Measurements from ENCODE around the gene TLL2. TPM values are rescaled to one million over a fixed set of nuclear protein-coding genes. Genes with fewer than 3 reads are reported as not detected.

TLL2 gene
- polyA plus RNA-seq, 1 experiment = 0.05 TPM

DNA sequence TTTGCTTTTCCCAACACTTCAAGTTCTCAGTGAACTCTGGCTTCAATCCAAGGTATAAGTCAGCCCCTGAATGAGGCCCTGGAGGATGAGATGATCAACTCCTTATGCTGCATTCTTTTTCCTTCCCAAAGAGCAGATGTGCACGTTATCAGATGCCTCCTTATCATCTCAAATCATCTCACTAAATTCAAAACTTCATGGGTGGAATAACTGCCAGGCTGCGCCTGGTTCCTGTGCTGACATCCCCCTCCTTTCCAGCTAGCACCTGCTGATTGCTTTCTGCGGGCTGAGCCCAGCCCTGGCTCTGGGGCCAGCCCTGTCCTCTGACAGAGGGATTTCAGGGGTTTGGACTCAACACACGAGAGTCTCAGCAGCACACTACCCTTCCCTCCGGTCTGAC, 44.9 kb downstream of the TLL2 start:
- H3K36me3 ChIP-seq (ENCODE audit: control insufficient read depth, insufficient read depth, low read length) = no peaks in the 10 kb centered on the region
- TF ChIP-seq, protein P1, sequence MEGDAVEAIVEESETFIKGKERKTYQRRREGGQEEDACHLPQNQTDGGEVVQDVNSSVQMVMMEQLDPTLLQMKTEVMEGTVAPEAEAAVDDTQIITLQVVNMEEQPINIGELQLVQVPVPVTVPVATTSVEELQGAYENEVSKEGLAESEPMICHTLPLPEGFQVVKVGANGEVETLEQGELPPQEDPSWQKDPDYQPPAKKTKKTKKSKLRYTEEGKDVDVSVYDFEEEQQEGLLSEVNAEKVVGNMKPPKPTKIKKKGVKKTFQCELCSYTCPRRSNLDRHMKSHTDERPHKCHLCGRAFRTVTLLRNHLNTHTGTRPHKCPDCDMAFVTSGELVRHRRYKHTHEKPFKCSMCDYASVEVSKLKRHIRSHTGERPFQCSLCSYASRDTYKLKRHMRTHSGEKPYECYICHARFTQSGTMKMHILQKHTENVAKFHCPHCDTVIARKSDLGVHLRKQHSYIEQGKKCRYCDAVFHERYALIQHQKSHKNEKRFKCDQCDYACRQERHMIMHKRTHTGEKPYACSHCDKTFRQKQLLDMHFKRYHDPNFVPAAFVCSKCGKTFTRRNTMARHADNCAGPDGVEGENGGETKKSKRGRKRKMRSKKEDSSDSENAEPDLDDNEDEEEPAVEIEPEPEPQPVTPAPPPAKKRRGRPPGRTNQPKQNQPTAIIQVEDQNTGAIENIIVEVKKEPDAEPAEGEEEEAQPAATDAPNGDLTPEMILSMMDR (IDR thresholded peaks at IDR 0.05; ENCODE audit: insufficient read depth, low read depth, low read length) = no peak
- peaks cover 1% of the 10 kb centered on the region for H3K27me3 ChIP-seq (ENCODE audit: control insufficient read depth, insufficient read depth, low read length)
- POLR2A ChIA-PET = no interaction called here
- CTCF ChIA-PET = interaction anchor here (1.4 to 1.9 kb wide), 3 partner anchors 10 to 99 kb away, joined by 3 to 5 read pairs (median 4); partner anchors contain the start of gene TLL2
- H3K4me3 ChIP-seq (ENCODE audit: low read depth, low read length) = no peak overlapping the region
- DNase-seq (ENCODE audit: low read depth) = no peak

DNA sequence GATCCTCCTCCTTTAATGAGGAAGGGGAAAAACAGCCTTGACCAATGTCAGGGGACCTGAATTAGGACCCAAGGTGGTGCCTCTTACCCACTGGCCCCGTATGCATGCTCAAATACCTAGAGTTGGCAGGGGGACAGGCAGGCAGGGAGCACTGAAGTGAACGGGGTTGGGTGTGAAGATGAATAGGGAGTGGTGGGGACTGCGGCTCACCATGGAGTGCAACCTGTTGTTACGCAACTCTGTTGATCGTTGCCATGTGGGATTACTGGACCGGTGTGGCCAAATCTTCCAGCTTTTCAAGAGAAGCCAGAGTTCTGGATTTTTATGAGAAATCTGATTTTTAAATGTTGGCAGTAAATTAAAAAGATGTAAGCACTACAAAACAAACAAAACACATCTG, 48.1 kb downstream of the TLL2 start:
- Histone ChIP-seq H3K36me3 (ENCODE audit: control insufficient read depth, insufficient read depth, low read length) (no peaks in the 10 kb centered on the region), H3K27me3 (ENCODE audit: control insufficient read depth, insufficient read depth, low read length) (peaks cover 1% of the 10 kb centered on the region; the same call in 1 of the 2 replicates), H3K4me3 (ENCODE audit: low read depth, low read length) (no peak overlapping the region)
- no peak for DNase-seq (ENCODE audit: low read depth)
- ChIA-PET CTCF (interaction anchor here (0.7 to 2.0 kb wide), 3 partner anchors 26 to 572 kb away, joined by 3 to 8 read pairs (median 3); no protein-coding TSS in a partner anchor), POLR2A (no interaction called here)
- TF ChIP-seq, protein P1 (IDR thresholded peaks at IDR 0.05; ENCODE audit: insufficient read depth, low read depth, low read length) = no peak

DNA sequence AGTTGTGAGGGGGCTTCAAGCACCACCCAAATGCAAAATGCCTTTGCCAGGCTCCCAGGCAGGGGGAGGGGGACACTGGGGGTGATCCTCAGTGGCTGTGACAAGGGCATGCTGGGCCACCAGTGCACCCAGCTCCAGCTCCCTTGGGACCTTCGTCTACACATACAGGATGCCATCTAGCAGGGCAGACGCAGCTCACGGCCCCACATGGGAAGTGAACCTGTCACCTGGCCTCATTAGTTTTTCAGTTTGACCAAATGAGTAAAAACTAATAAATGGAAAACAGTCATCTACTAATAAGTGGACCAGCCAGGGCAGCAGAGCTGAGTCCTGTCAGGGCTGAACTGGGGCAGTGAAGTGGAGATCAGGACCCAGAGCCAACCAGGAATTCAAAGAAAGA, 50.2 kb downstream of the TLL2 start:
- H3K27me3 ChIP-seq (ENCODE audit: control insufficient read depth, insufficient read depth, low read length) = peaks cover 1% of the 10 kb centered on the region; the same call in 1 of the 2 replicates
- CTCF ChIA-PET = interaction anchor here (0.6 to 1.0 kb wide), 2 partner anchors 22 to 329 kb away, joined by 3 read pairs; no protein-coding TSS in a partner anchor
- no peak overlapping the region for H3K4me3 ChIP-seq (ENCODE audit: low read depth, low read length)
- no peak for DNase-seq (ENCODE audit: low read depth)
- TF ChIP-seq, protein P1 (IDR thresholded peaks at IDR 0.05; ENCODE audit: insufficient read depth, low read depth, low read length) = no peak
- no peaks in the 10 kb centered on the region for H3K36me3 ChIP-seq (ENCODE audit: control insufficient read depth, insufficient read depth, low read length)
- POLR2A ChIA-PET = no interaction called here

DNA sequence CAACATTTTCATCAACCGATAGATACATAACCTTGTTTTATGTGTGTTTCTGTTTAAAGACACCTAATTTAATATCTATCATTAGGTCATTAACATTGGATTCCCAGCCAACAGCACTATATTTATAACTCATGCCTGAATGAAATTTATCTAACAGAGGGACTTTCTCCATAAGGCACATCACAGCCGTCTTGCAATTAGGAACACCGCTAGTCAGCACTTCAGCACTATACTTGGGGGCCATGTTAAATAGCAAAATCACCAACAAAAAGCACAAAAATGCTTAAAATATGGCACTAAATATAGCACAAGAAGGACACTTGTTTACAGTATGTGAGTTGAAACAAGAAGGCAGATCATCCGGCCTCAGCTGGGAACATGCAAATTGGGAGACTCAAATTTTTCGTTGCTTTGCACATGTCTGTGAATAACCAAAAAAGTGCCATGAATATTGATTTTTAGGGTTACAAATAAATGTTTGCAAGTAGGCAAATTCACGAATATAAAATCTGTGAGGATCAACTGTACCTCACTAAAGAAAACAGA, 51.0 kb downstream of the TLL2 start:
- Histone ChIP-seq H3K27me3 (ENCODE audit: control insufficient read depth, insufficient read depth, low read length) (peaks cover 1% of the 10 kb centered on the region; the same call in 1 of the 2 replicates), H3K36me3 (ENCODE audit: control insufficient read depth, insufficient read depth, low read length) (no peaks in the 10 kb centered on the region), H3K4me3 (ENCODE audit: low read depth, low read length) (no peak overlapping the region)
- POLR2A ChIA-PET = no interaction called here
- no peak for DNase-seq (ENCODE audit: low read depth)
- TF ChIP-seq, protein P1 (IDR thresholded peaks at IDR 0.05; ENCODE audit: insufficient read depth, low read depth, low read length) = no peak
- CTCF ChIA-PET = interaction anchor here (1.0 kb wide), 1 partner anchor 21 kb away, joined by 3 read pairs; no protein-coding TSS in a partner anchor

DNA sequence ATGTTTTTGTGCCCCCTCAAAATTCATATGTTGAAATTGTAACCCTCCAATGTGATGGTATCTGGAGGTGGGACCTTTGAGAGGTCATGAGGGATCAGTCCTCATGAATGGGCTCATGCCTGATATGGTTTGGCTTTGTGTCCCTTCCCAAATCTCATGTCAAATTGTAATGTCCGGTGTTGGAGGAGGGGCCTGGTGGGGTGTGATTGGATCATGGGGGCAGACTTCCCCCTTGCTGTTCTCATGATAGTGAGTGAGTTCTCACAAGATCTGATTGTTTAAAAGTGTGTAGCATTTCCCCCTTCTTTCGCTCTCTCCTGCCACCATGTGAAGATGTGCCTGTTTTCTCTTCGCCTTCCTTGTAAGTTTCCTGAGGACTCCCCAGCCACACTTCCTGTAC, 53.4 kb downstream of the TLL2 start:
- TF ChIP-seq, protein P1 (IDR thresholded peaks at IDR 0.05; ENCODE audit: insufficient read depth, low read depth, low read length) = no peak
- H3K36me3 ChIP-seq (ENCODE audit: control insufficient read depth, insufficient read depth, low read length) = no peaks in the 10 kb centered on the region
- no peaks in the 10 kb centered on the region for H3K27me3 ChIP-seq (ENCODE audit: control insufficient read depth, insufficient read depth, low read length)
- ChIA-PET CTCF (no interaction called here), POLR2A (no interaction called here)
- no peak overlapping the region for H3K4me3 ChIP-seq (ENCODE audit: low read depth, low read length)
- no peak for DNase-seq (ENCODE audit: low read depth)

Measured in BJ (cell line).